Parathyroid adenoma (tissue), 2 donors: ENCODE results near the gene SBF2.

Experiments
- H2AFZ ChIP-seq: fragments of 300-600 bp; sonication (generic); one replicate; pipeline ENCODE4 v1.7.0; 2017; ENCODE audit warnings: antibody characterized with exemption, mild to moderate bottlenecking
- H3K27ac ChIP-seq: fragments of 300-600 bp; sonication (generic); one replicate; pipeline ENCODE4 v1.7.0; 2017
- H3K27me3 ChIP-seq: fragments of 300-600 bp; sonication (generic); one replicate; pipeline ENCODE4 v1.7.0; 2017; ENCODE audit warnings: low read length; ENCODE audit not compliant: control insufficient read depth, insufficient read depth
- H3K36me3 ChIP-seq: fragments of 300-600 bp; sonication (generic); one replicate; pipeline ENCODE4 v1.7.0; 2017; ENCODE audit warnings: low read length; ENCODE audit not compliant: control insufficient read depth, insufficient read depth
- H3K4me1 ChIP-seq: fragments of 300-600 bp; sonication (generic); one replicate; pipeline ENCODE4 v1.7.0; 2017; ENCODE audit warnings: control low read depth
- H3K4me2 ChIP-seq: fragments of 300-600 bp; sonication (generic); one replicate; pipeline ENCODE4 v1.7.0; 2017; ENCODE audit warnings: low read length
- H3K4me3 ChIP-seq: fragments of 300-600 bp; sonication (generic); one replicate; pipeline ENCODE4 v1.7.0; 2017; ENCODE audit warnings: low read depth, low read length
- H3K79me2 ChIP-seq: fragments of 300-600 bp; sonication (generic); one replicate; pipeline ENCODE4 v1.7.0; 2017; ENCODE audit warnings: control low read depth
- H3K9ac ChIP-seq: fragments of 300-600 bp; sonication (generic); one replicate; pipeline ENCODE4 v1.7.0; 2017; ENCODE audit warnings: mild to moderate bottlenecking
- H3K9me3 ChIP-seq: fragments of 300-600 bp; sonication (generic); one replicate; pipeline ENCODE4 v1.7.0; 2017; ENCODE audit warnings: low read length; ENCODE audit not compliant: control insufficient read depth
- CTCF ChIP-seq: fragments of 300-600 bp; sonication (generic); IDR thresholded peaks from one replicate; pipeline ENCODE4 v1.7.0; 2017; ENCODE audit warnings: antibody characterized with exemption, mild to moderate bottlenecking
- donor health status: primary hyperparathyroidism.

Gene SBF2

GRCh38 chr11:10318527-10318802, 24.4 kb upstream of the SBF2 start:
- Histone ChIP-seq H3K9me3 (no peaks in the 10 kb centered on the region), H3K27ac (no peak overlapping the region), H3K4me2 (no peak overlapping the region), H3K36me3 (no peaks in the 10 kb centered on the region), H2AFZ (no peak overlapping the region), H3K9ac (no peak overlapping the region), H3K4me3 (no peak overlapping the region), H3K4me1 (no peaks in the 10 kb centered on the region), H3K27me3 (no peaks in the 10 kb centered on the region), H3K79me2 (no peaks in the 10 kb centered on the region)
- TF ChIP-seq CTCF: no peak

DNA sequence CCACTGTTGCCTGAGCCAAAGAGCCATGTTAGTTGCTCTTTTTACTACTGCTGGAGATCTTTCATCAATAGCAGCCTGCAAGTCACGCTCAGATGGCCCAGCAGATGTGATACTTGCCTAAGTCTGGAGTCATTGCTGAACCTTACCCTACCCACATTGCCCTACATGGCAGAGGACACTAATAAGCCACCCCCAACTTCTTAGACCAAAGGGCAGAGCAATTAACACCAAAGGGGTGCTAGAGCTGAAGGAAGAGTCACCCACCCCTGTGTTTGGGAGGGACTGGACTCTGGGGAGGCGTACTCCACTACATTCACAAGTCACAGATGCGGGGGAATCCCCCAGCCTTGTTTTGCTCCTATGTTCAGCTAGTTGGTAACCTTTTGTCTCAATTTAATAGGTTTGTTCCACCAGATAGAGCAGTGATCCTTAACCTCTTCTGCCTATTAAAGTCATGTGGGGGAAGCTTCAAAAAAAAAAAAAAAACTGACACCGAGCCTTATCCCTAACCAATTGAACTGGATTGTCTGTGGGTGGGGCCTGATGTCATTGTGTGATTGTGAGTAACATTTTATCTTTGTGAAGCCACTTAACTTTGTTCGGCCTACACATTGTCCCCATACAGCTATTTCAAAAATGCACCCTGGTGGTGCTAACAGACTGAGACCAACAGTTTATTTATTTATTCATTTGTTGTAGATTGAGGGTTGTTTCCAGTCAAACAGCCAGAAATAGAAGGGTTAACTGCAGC, 23.9 kb upstream of the SBF2 start:
- Histone ChIP-seq H3K27ac (no peak overlapping the region), H3K4me3 (no peak overlapping the region), H3K9ac (no peak overlapping the region)

GRCh38 chr11:10317151-10317755, 23.2 kb upstream of the SBF2 start:
- Histone ChIP-seq H3K4me3 (no peak overlapping the region), H3K79me2 (no peaks in the 10 kb centered on the region), H3K27me3 (no peaks in the 10 kb centered on the region), H3K9me3 (no peaks in the 10 kb centered on the region), H3K27ac (no peak overlapping the region), H2AFZ (peak overlapping the region; percentile 36), H3K4me2 (no peak overlapping the region), H3K4me1 (no peaks in the 10 kb centered on the region), H3K9ac (no peak overlapping the region), H3K36me3 (no peaks in the 10 kb centered on the region)
- no peak for TF ChIP-seq CTCF

More for the DNA sequence above, 23.9 kb upstream of the SBF2 start:
- Histone ChIP-seq H3K27me3 (no peaks in the 10 kb centered on the region), H3K4me1 (no peaks in the 10 kb centered on the region), H3K36me3 (no peaks in the 10 kb centered on the region), H3K79me2 (no peaks in the 10 kb centered on the region), H2AFZ (peak overlapping the region; percentile 36), H3K4me2 (no peak overlapping the region), H3K9me3 (no peaks in the 10 kb centered on the region)
- TF ChIP-seq CTCF: no peak

DNA sequence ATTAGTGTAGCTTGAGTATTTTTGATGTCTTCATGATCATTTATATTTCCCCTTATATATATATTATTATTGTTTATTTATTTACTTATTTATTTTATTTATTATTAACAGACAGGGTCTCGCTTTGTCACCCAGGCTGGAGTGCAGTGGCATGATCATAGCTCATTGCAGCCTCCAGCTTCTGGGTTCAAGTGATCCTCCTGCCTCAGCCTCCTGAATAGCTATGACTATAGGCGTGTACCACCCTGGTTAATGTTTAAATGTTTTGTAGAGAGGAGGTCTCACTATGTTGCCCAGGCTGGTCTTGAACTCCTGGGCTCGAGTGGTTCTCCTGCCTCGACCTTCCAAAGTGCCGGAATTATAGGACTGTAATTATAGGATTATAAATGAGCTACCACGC, 21.1 kb upstream of the SBF2 start:
- H3K9me3 ChIP-seq: no peaks in the 10 kb centered on the region
- no peak overlapping the region for H3K9ac ChIP-seq
- H3K4me2 ChIP-seq: no peak overlapping the region
- H3K4me3 ChIP-seq: no peak overlapping the region
- H3K4me1 ChIP-seq: no peaks in the 10 kb centered on the region
- H3K79me2 ChIP-seq: no peaks in the 10 kb centered on the region
- no peak for TF ChIP-seq CTCF
- H3K36me3 ChIP-seq: no peaks in the 10 kb centered on the region
- H3K27me3 ChIP-seq: no peaks in the 10 kb centered on the region
- no peak overlapping the region for H2AFZ ChIP-seq
- H3K27ac ChIP-seq: no peak overlapping the region
